Aorta (tissue), 5 donors: ENCODE results near the gene ADSS1. TPM values are rescaled to one million over a fixed set of nuclear protein-coding genes. Genes with fewer than 3 reads are reported as not detected.
A peak's percentile ranks its signal among the peaks of the same experiment; 100 is the strongest.

Experiments
- ATAC-seq: fragments of 200-7000 bp; cut with Tn5 transposase; one replicate; pipeline ENCODE4 v1.9.1; 2022; ENCODE audit warnings: moderate library complexity; ENCODE audit not compliant: low FRiP score
- DNase-seq, 2 donors: peaks; one replicate each; pipeline ENCODE4 v3.0.0-alpha.2; 2020
- H3K27ac ChIP-seq, 2 donors: one replicate each; pipeline ENCODE4 v1.5.1; 2013; ENCODE audit warnings: low read length in 2 of 2, mild to moderate bottlenecking in 2 of 2, moderate library complexity in 2 of 2, control low read depth in 1 of 2, inconsistent platforms in 1 of 2, low read depth in 1 of 2
- H3K27me3 ChIP-seq, 2 donors: one replicate each; pipeline ENCODE4 v1.6.1; 2013; ENCODE audit warnings: control low read depth in 1 of 2, low read length in 1 of 2, mild to moderate bottlenecking in 1 of 2, moderate library complexity in 1 of 2; ENCODE audit not compliant: insufficient read depth in 2 of 2, control insufficient read depth in 1 of 2
- H3K36me3 ChIP-seq, 2 donors: one replicate each; pipeline ENCODE4 v1.6.1; 2013; ENCODE audit warnings: control low read depth in 1 of 2, low read length in 1 of 2, mild to moderate bottlenecking in 1 of 2; ENCODE audit not compliant: insufficient read depth in 2 of 2, control insufficient read depth in 1 of 2
- H3K4me1 ChIP-seq, 2 donors: one replicate each; pipeline ENCODE4 v1.6.1; 2013; ENCODE audit warnings: low read length in 2 of 2, control low read depth in 1 of 2, mild to moderate bottlenecking in 1 of 2, moderate library complexity in 1 of 2; ENCODE audit not compliant: insufficient read depth in 2 of 2, control insufficient read depth in 1 of 2
- H3K4me3 ChIP-seq, 2 donors: one replicate each; pipeline ENCODE4 v1.5.1; 2013; ENCODE audit warnings: low read length in 2 of 2, control low read depth in 1 of 2, mild to moderate bottlenecking in 1 of 2
- H3K9me3 ChIP-seq: one replicate; pipeline ENCODE4 v1.6.1; 2013; ENCODE audit warnings: mild to moderate bottlenecking, low read length; ENCODE audit not compliant: control insufficient read depth
- WGBS, 2 donors: extraction: QIAGEN DNeasy Blood & Tissue Kit; methylation state at CpG; one replicate each; pipeline ENCODE4 v1.1.7; 2013; 5-methylcytosine and 5-hydroxymethylcytosine counted together
- intact Hi-C, 2 donors: fragments of 100-400 bp; cut with DNase I; formaldehyde crosslinking; loops; one replicate each; pipeline versions ENCODE4 v1.14.2 to v1.15.0; 2022
- polyA plus RNA-seq, 2 donors: library from polyadenylated mRNA; stranded (reverse); fragments of 200-250 nt; gene quantifications; one replicate each; pipeline ENCODE4 v1.2.3, GENCODE V29; 2013
- total RNA-seq, 2 donors: library from RNA; stranded (reverse); fragmentation: NEBNext Ultra II Directional; extraction: Animal tissue kit (Norgen Biotek cat#: 25700); gene quantifications; one replicate each; pipeline ENCODE4 v1.2.1, GENCODE V29; 2021
- donor health status: healthy with polysubstance abuse.
- donor health status: Bipolar disorder and iron deficiency.
- donor health status: DM: no; HTN: no; CAD: no.
- donor health status: DM: no; HTN: no; CAD: no.
- donor health status: DM: yes; HTN: yes; CAD: no.

Gene ADSS1
- total and polyA plus RNA-seq, 4 donors, result 25.0 to 80.2 (median 54.0) TPM

DNA sequence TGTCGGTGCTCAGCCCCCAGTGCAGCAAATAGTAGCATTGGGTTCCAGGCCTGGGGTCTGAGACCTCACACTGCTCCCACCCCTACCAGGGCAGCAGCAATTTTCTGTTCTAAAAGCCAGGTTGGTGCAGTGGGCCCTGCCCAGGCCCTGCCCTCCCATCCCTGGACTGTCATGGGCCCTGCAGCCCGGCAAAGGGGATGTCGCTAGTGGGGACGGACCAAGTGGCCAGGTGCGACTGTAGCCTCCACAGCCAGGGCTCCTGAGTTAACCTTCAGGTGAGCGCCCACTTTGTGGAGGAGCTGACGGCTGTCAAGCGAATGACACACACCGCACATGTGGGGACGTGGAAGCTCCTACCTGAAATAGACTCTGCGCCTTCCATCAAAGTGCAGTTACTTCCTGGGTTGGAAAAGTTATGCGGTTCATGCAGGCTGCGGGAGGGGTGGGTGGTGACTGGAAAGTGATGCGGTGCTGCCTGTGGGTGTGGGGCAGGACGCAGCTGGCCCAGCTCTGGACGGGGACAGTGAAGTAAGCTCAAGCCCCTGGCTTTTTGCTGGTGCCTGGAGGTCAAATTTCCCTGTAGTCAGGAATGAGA is 33.1 kb upstream of the ADSS1 start:
- intact Hi-C loops, result no loop called here
- Histone ChIP-seq H3K4me3 (peak overlapping the region in 1 of 2 donors; percentile 60), H3K27me3 (no peaks in the 10 kb centered on the region), H3K27ac (no peak overlapping the region), H3K36me3 (no peaks in the 10 kb centered on the region), H3K4me1 (no peaks in the 10 kb centered on the region), H3K9me3 (no peaks in the 10 kb centered on the region)
- 81 to 84% methylated on average over 16 of the region's 16 CpGs for WGBS, 2 donors
- ATAC-seq (no peak), DNase-seq (no peak)

GRCh38 chr14:104691546-104692260 is 32.3 kb upstream of the ADSS1 start:
- intact Hi-C loops, result no loop called here
- Histone ChIP-seq H3K4me1 (no peaks in the 10 kb centered on the region), H3K4me3 (no peak overlapping the region), H3K9me3 (no peaks in the 10 kb centered on the region), H3K27ac (no peak overlapping the region), H3K36me3 (no peaks in the 10 kb centered on the region), H3K27me3 (no peaks in the 10 kb centered on the region)
- 86 to 88% methylated on average over 19 of the region's 19 CpGs for WGBS, 2 donors
- ATAC-seq (no peak), DNase-seq (no peak)

DNA sequence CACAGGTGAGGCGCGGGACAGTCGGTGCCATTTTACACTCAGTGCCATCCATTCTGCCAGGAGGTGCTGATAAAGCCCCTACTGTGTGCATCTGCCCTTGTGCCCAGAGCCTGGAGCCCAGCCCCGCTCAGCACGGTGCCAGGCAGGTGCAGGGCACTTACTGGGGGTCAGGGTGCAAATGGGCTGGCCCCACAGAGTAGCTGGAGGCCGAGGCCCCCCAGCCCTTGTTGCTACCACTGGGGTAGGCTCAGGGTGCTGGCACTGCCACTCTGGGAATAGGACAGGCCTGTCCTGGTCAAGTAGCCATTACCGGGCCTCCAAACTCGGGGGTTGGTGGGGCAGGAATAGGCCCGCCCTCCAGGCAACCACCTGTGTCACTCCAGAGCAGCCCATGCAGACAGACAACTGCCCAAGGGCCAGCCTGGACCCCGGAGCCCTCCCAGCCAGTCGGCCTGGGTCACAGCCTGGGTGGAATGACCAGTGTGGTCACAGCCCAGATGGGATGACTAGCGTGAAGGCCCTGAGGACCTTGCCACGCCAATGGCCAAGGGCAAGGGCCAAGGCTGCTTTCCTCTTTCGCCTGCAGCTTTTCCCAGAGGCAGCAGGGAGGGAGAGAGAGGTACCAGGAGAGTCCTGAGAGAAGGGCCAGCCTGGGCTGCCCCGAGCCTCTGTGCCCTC is 31.6 kb upstream of the ADSS1 start:
- Histone ChIP-seq H3K36me3 (no peaks in the 10 kb centered on the region), H3K4me1 (no peaks in the 10 kb centered on the region), H3K9me3 (no peaks in the 10 kb centered on the region), H3K27me3 (no peaks in the 10 kb centered on the region), H3K27ac (no peak overlapping the region), H3K4me3 (no peak overlapping the region)
- WGBS, 2 donors, result 91 to 92% methylated on average over 14 to 15 of the region's 15 CpGs
- intact Hi-C loops, result no loop called here
- DNase-seq, result no peak
- no peak for ATAC-seq

GRCh38 chr14:104692939-104693315 is 31.1 kb upstream of the ADSS1 start:
- 84 to 88% methylated on average over 5 of the region's 5 CpGs for WGBS, 2 donors
- intact Hi-C loops, result no loop called here
- DNase-seq (no peak), ATAC-seq (no peak)
- Histone ChIP-seq H3K27ac (no peak overlapping the region), H3K36me3 (no peaks in the 10 kb centered on the region), H3K9me3 (no peaks in the 10 kb centered on the region), H3K4me3 (no peak overlapping the region), H3K27me3 (no peaks in the 10 kb centered on the region), H3K4me1 (no peaks in the 10 kb centered on the region)

DNA sequence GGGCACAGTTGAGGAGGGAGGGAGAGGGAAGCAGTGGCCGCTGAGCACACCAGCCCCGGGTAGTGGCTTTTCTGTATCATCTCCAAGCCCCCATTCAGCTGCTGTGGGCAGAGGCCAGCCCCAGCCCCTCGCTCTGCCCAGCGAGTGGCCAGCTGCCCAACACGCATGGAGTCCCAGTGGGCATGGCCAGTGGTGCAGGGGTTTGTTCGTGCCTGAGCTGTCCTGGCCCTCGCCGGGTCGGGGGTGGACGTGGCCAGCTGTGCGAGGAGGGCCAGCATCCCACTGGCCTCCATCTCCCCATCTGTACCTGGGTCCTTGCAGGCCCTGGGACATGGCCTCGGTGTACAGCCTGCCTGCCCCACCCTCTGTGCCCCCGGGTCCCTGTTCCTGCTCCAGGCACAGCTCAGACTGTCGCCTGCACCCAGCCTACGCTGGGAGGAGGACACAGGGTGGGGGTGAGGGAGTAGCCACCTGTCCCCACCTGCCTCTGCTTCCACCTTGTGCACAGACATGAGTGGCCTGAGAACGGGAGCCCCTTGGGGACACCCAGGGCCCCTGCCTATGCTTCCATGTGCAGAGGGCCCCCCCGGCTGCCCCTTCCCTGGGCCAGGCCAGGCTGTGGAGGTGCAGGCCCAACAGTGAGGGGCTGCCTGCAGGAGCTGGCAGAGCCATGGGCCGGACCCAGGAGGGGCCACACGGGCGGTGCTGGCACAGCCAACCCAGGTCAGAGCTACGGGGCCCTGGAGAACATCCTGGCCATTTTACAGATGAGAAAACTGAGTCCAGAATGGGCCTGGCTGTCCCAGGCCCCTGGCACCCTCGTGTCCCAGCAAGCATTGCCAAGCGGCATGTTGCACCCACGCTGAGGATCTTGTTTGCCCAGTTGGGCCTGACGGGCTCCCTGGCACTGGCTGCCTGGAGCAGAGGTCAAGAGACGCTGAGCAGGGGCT is 30.3 kb upstream of the ADSS1 start:
- Histone ChIP-seq H3K27me3 (no peaks in the 10 kb centered on the region), H3K4me1 (no peaks in the 10 kb centered on the region), H3K36me3 (no peaks in the 10 kb centered on the region), H3K4me3 (no peak overlapping the region), H3K9me3 (no peaks in the 10 kb centered on the region), H3K27ac (no peak overlapping the region)
- DNase-seq, result no peak
- 78 to 82% methylated on average over 26 of the region's 26 CpGs for WGBS, 2 donors
- ATAC-seq, result no peak
- intact Hi-C loops, result no loop called here

DNA sequence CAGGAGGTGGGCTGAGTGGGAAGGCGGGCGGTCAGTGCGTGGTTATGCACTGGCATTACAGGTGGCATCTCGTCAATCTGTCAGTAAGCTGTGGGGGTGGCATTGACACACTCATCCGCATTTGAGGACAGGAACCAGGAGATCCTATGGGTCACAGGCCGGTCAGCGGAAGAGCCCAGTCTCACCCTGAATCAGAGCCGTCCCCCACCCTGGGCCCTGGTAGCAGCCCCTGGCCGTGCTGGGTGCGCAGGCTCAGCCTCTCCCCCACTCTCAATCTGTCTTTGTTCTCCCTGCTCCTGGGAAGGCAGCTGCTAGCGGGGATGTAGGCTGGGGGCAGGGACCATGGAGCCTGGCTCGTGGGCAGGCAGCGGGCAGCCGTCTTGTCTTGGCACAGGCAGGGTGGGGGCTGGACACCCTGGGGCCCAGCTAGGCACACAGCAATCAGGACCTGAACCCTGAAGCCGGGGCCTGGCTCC is 29.5 kb upstream of the ADSS1 start:
- 60 to 64% methylated on average over 15 of the region's 15 CpGs for WGBS, 2 donors
- DNase-seq (no peak), ATAC-seq (no peak)
- Histone ChIP-seq H3K36me3 (no peaks in the 10 kb centered on the region), H3K27ac (no peak overlapping the region), H3K4me3 (no peak overlapping the region), H3K27me3 (no peaks in the 10 kb centered on the region), H3K4me1 (no peaks in the 10 kb centered on the region), H3K9me3 (no peaks in the 10 kb centered on the region)
- intact Hi-C loops, result no loop called here

- H3K27me3 ChIP-seq, result no peaks in the 10 kb centered on the region
- no peaks in the 10 kb centered on the region for H3K4me1 ChIP-seq
- no peak for ATAC-seq
- no peaks in the 10 kb centered on the region for H3K9me3 ChIP-seq
- intact Hi-C loops, result no loop called here
- no peak for DNase-seq
- H3K36me3 ChIP-seq, result no peaks in the 10 kb centered on the region
- no peak overlapping the region for H3K27ac ChIP-seq
- 70 to 76% methylated on average over 16 to 19 of the region's 19 CpGs for WGBS, 2 donors
- no peak overlapping the region for H3K4me3 ChIP-seq
These were observed 28.9 kb upstream of the ADSS1 start for GRCh38 chr14:104694991-104695659.

DNA sequence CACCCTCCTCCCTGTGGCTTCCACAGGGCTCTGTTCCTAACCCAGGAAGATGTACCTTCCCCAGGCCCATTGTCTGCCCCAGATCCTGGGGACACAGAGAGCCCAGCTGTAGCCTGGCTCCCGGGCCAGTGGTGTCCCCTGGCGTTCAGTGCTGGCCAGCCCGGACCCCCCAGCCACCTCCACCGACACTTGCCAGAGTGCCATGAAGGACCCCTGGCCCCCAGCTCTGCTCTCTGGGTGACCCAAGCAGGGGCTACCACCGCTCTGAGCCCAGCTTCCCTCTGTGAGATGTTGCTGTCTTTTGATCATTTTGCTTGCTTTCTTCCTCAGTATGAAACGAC is 28.4 kb upstream of the ADSS1 start:
- DNase-seq, result no peak
- Histone ChIP-seq H3K4me1 (no peaks in the 10 kb centered on the region), H3K9me3 (no peaks in the 10 kb centered on the region), H3K36me3 (no peaks in the 10 kb centered on the region), H3K27ac (no peak overlapping the region), H3K4me3 (no peak overlapping the region), H3K27me3 (no peaks in the 10 kb centered on the region)
- intact Hi-C loops, result no loop called here
- 84 to 90% methylated on average over 6 of the region's 6 CpGs for WGBS, 2 donors
- no peak for ATAC-seq
